Pons (tissue), 1 donor: ENCODE measurements around the gene FAM114A1.
"Not testable (repeated sequence)": the region's sequence is repeated elsewhere in the genome, so short reads cannot be mapped to it uniquely, and the experiment has no call there.

Experiments
- DNase-seq: peaks from one replicate; pipeline ENCODE4 v3.0.0-alpha.2; 2016; ENCODE audit warnings: low spot score

FAM114A1 gene

GRCh38 chr4:38935391-38936073, 67.9 kb downstream of the FAM114A1 start:
- DNase-seq, result no peak

GRCh38 chr4:38939165-38939564, 71.6 kb downstream of the FAM114A1 start:
- no peak for DNase-seq

GRCh38 chr4:38940476-38940875, 72.9 kb downstream of the FAM114A1 start:
- no peak for DNase-seq

- DNase-seq, result not testable (repeated sequence)
Observed at GRCh38 chr4:38941906-38942305, 74.3 kb downstream of the FAM114A1 start.

GRCh38 chr4:38943343-38943742, 75.7 kb downstream of the FAM114A1 start:
- no peak for DNase-seq

- no peak for DNase-seq
Observed at GRCh38 chr4:38944440-38944839, 76.8 kb downstream of the FAM114A1 start.

- DNase-seq, result no peak
Observed at GRCh38 chr4:38946919-38947318, 79.3 kb downstream of the FAM114A1 start.

GRCh38 chr4:38948551-38948950, 80.9 kb downstream of the FAM114A1 start:
- peak; percentile 61 for DNase-seq

GRCh38 chr4:38949411-38950051, 81.9 kb downstream of the FAM114A1 start:
- peak; percentile 4 for DNase-seq

GRCh38 chr4:38950159-38950558, 82.6 kb downstream of the FAM114A1 start:
- no peak for DNase-seq

- DNase-seq, result no peak
Observed at GRCh38 chr4:38950734-38951133, 83.1 kb downstream of the FAM114A1 start.

GRCh38 chr4:38951598-38951997, 84.0 kb downstream of the FAM114A1 start:
- DNase-seq, result no peak

GRCh38 chr4:38952017-38952416, 84.4 kb downstream of the FAM114A1 start:
- DNase-seq, result no peak

GRCh38 chr4:38954727-38955126, 87.1 kb downstream of the FAM114A1 start:
- no peak for DNase-seq

GRCh38 chr4:38955957-38956356, 88.4 kb downstream of the FAM114A1 start:
- no peak for DNase-seq

GRCh38 chr4:38957261-38957815, 89.7 kb downstream of the FAM114A1 start:
- DNase-seq, result no peak

GRCh38 chr4:38957893-38958292, 90.3 kb downstream of the FAM114A1 start:
- no peak for DNase-seq

- no peak for DNase-seq
Observed at GRCh38 chr4:38958453-38959190, 91.0 kb downstream of the FAM114A1 start.

GRCh38 chr4:38959248-38959647, 91.6 kb downstream of the FAM114A1 start:
- DNase-seq, result not testable (repeated sequence)

GRCh38 chr4:38964942-38965775, 97.6 kb downstream of the FAM114A1 start:
- no peak for DNase-seq

GRCh38 chr4:38965866-38966265, 98.3 kb downstream of the FAM114A1 start:
- DNase-seq, result no peak
